H9 (cell line): ENCODE results near the gene PRRT2. TPM values are rescaled to one million over a fixed set of nuclear protein-coding genes. Genes with fewer than 3 reads are reported as not detected.

Experiments
- DNase-seq: peaks from one replicate; pipeline ENCODE4 v3.0.0-alpha.2; 2017
- H2AFZ ChIP-seq: one replicate; pipeline ENCODE4 v1.6.1; 2013; ENCODE audit warnings: mild to moderate bottlenecking, low read length, control low read depth, moderate library complexity
- H2AK5ac ChIP-seq: 2 replicates; pipeline ENCODE4 v1.6.1; 2013; ENCODE audit warnings: low read length, control low read depth, mixed read lengths; ENCODE audit not compliant: insufficient read length
- H2BK120ac ChIP-seq: one replicate; pipeline ENCODE4 v1.6.1; 2013; ENCODE audit warnings: low read depth, mild to moderate bottlenecking, low read length, control low read depth, inconsistent platforms; ENCODE audit not compliant: poor library complexity, severe bottlenecking
- H2BK12ac ChIP-seq: 2 replicates; pipeline ENCODE4 v1.6.1; 2013; ENCODE audit warnings: low read length, control low read depth, mixed read lengths, low read depth; ENCODE audit not compliant: insufficient read length
- H2BK15ac ChIP-seq: 2 replicates; pipeline ENCODE4 v1.6.1; 2013; ENCODE audit warnings: low read depth, low read length, control low read depth
- H2BK20ac ChIP-seq: one replicate; pipeline ENCODE4 v1.6.1; 2013; ENCODE audit warnings: low read depth, mild to moderate bottlenecking, low read length, control low read depth, inconsistent platforms; ENCODE audit not compliant: poor library complexity, severe bottlenecking
- H2BK5ac ChIP-seq: 2 replicates; pipeline ENCODE4 v1.6.1; 2013; ENCODE audit warnings: low read length, control low read depth, mixed read lengths; ENCODE audit not compliant: insufficient read length
- H3K14ac ChIP-seq: 2 replicates; pipeline ENCODE4 v1.6.1; 2013; ENCODE audit warnings: low read length, control low read depth; ENCODE audit not compliant: insufficient read depth
- H3K18ac ChIP-seq: 2 replicates; pipeline ENCODE4 v1.6.1; 2013; ENCODE audit warnings: low read depth, mild to moderate bottlenecking, mixed read lengths, low read length, control low read depth; ENCODE audit not compliant: insufficient read length
- H3K23ac ChIP-seq: 2 replicates; pipeline ENCODE4 v1.6.1; 2013; ENCODE audit warnings: low read length, control low read depth, mixed read lengths, low read depth; ENCODE audit not compliant: insufficient read length
- H3K23me2 ChIP-seq: 2 replicates; pipeline ENCODE4 v1.6.1; 2013; ENCODE audit warnings: low read depth, mild to moderate bottlenecking, mixed read lengths, low read length, control low read depth; ENCODE audit not compliant: insufficient read length, poor library complexity, severe bottlenecking
- H3K27ac ChIP-seq: 2 replicates; pipeline ENCODE4 v1.5.1; 2013; ENCODE audit warnings: low read length, control low read depth, mixed read lengths, low read depth; ENCODE audit not compliant: insufficient read length
- H3K27me3 ChIP-seq: 2 replicates; pipeline ENCODE4 v1.6.1; 2013; ENCODE audit warnings: low read length, control low read depth, inconsistent platforms; ENCODE audit not compliant: insufficient read depth
- H3K4ac ChIP-seq: 2 replicates; pipeline ENCODE4 v1.6.1; 2013; ENCODE audit warnings: low read depth, mild to moderate bottlenecking, control low read depth, inconsistent platforms, low read length, moderate library complexity
- H3K4me1 ChIP-seq: 2 replicates; pipeline ENCODE4 v1.6.1; 2013; ENCODE audit warnings: low read length, control low read depth, inconsistent platforms; ENCODE audit not compliant: insufficient read depth
- H3K4me2 ChIP-seq: 2 replicates; pipeline ENCODE4 v1.6.1; 2013; ENCODE audit warnings: low read length, control low read depth, mixed read lengths; ENCODE audit not compliant: insufficient read length, insufficient read depth
- H3K56ac ChIP-seq: 2 replicates; pipeline ENCODE4 v1.6.1; 2013; ENCODE audit warnings: low read depth, mild to moderate bottlenecking, mixed read lengths, low read length, control low read depth; ENCODE audit not compliant: insufficient read length
- H3K79me1 ChIP-seq: 2 replicates; pipeline ENCODE4 v1.6.1; 2013; ENCODE audit warnings: low read depth, mild to moderate bottlenecking, moderate library complexity, low read length, control low read depth, inconsistent platforms; ENCODE audit not compliant: insufficient read depth, poor library complexity, severe bottlenecking
- H3K79me2 ChIP-seq: 2 replicates; pipeline ENCODE4 v1.6.1; 2013; ENCODE audit warnings: low read length, control low read depth, inconsistent platforms; ENCODE audit not compliant: insufficient read depth
- H3K9ac ChIP-seq: 2 replicates; pipeline ENCODE4 v1.6.1; 2013; ENCODE audit warnings: low read length, control low read depth, mixed read lengths; ENCODE audit not compliant: insufficient read length; ENCODE audit errors: extremely low read depth
- H3K9me3 ChIP-seq: one replicate; pipeline ENCODE4 v1.6.1; 2013; ENCODE audit warnings: low read depth, low read length, inconsistent platforms; ENCODE audit not compliant: control insufficient read depth
- H3T11ph ChIP-seq: one replicate; pipeline ENCODE4 v1.6.1; 2013; ENCODE audit warnings: mild to moderate bottlenecking, low read length, control low read depth, inconsistent platforms
- H4K20me1 ChIP-seq: one replicate; pipeline ENCODE4 v1.6.1; 2013; ENCODE audit not compliant: control insufficient read depth, insufficient read length, insufficient read depth
- H4K5ac ChIP-seq: 2 replicates; pipeline ENCODE4 v1.6.1; 2013; ENCODE audit warnings: low read depth, mild to moderate bottlenecking, mixed read lengths, low read length, control low read depth; ENCODE audit not compliant: insufficient read length
- H4K8ac ChIP-seq: replicated peaks from 2 replicates; pipeline ENCODE4 v1.6.1; 2013; ENCODE audit warnings: low read length, control low read depth, mixed read lengths, low read depth; ENCODE audit not compliant: insufficient read length
- H4K91ac ChIP-seq: 2 replicates; pipeline ENCODE4 v1.6.1; 2013; ENCODE audit warnings: low read depth, mild to moderate bottlenecking, moderate library complexity, mixed read lengths, low read length, control low read depth; ENCODE audit not compliant: insufficient read length
- H3K27ac Mint-ChIP-seq, 3 experiments: 2 replicates in 2 of 3; 3 replicates in 1 of 3; pipeline ENCODE4 v1.8.0; 2020 to 2021; ENCODE audit warnings: mixed read lengths in 3 of 3, mild to moderate bottlenecking in 1 of 3, moderate library complexity in 1 of 3
- H3K27me3 Mint-ChIP-seq: 2 replicates; pipeline ENCODE4 v1.8.0; 2021; ENCODE audit warnings: low read depth, mild to moderate bottlenecking, moderate library complexity, mixed read lengths
- H3K36me3 Mint-ChIP-seq, 3 experiments: 2 replicates in 2 of 3; 3 replicates in 1 of 3; pipeline ENCODE4 v1.8.0; 2020 to 2021; ENCODE audit warnings: low read depth in 3 of 3, mixed read lengths in 3 of 3; ENCODE audit not compliant: insufficient read depth in 1 of 3
- H3K4me1 Mint-ChIP-seq, 2 experiments: 2 replicates each; pipeline ENCODE4 v1.8.0; 2020; ENCODE audit warnings: mixed read lengths in 2 of 2
- H3K4me3 Mint-ChIP-seq, 2 experiments: 2 replicates in 1 of 2; 3 replicates in 1 of 2; pipeline ENCODE4 v1.8.0; 2020 to 2021; ENCODE audit warnings: mild to moderate bottlenecking in 2 of 2, mixed read lengths in 2 of 2, moderate library complexity in 1 of 2
- H3K9me3 Mint-ChIP-seq, 2 experiments: 2 replicates in 1 of 2; 3 replicates in 1 of 2; pipeline ENCODE4 v1.8.0; 2020; ENCODE audit warnings: mild to moderate bottlenecking in 2 of 2, mixed read lengths in 2 of 2, moderate library complexity in 1 of 2
- CTCF ChIP-seq: fragments of 200-600 bp; sonication (generic); conservative IDR thresholded peaks from 3 replicates; pipeline ENCODE4 v1.8.0; 2021; ENCODE audit warnings: antibody characterized with exemption, mild to moderate bottlenecking
- WGBS: extraction: QIAGEN DNeasy Blood & Tissue Kit; methylation state at CpG from one replicate; pipeline ENCODE4 v1.1.7; 2013; ENCODE audit warnings: missing lambda C conversion rate, low lambda C conversion rate, mixed read lengths; ENCODE audit not compliant: insufficient read length; ENCODE audit errors: extremely low coverage; 5-methylcytosine and 5-hydroxymethylcytosine counted together
- total RNA-seq: library from RNA; stranded (reverse); gene quantifications from 2 replicates; pipeline ENCODE4 v1.2.1, GENCODE V29; 2021

The PRRT2 gene
- total RNA-seq, 1 experiment from 2014 or later: 14.6 TPM

GRCh38 chr16:29845656-29846055, 33.7 kb downstream of the PRRT2 start:
- H2AK5ac ChIP-seq: no peak overlapping the region
- H3K56ac ChIP-seq: no peak overlapping the region
- no peaks in the 10 kb centered on the region for H3K23me2 ChIP-seq
- no peak overlapping the region for H3T11ph ChIP-seq
- H2AFZ ChIP-seq: no peak overlapping the region
- no peak overlapping the region for H3K14ac ChIP-seq
- H3K23ac ChIP-seq: no peak overlapping the region
- H3K36me3 Mint-ChIP-seq: peaks cover 0 to 5% (median 0%) of the 10 kb centered on the region in 3 experiments; a peak in 2 of 7 replicates
- H2BK12ac ChIP-seq: no peak overlapping the region
- H3K79me1 ChIP-seq: no peaks in the 10 kb centered on the region
- no peaks in the 10 kb centered on the region for H3K27me3 ChIP-seq
- no peak overlapping the region for H2BK120ac ChIP-seq
- no peak overlapping the region for H3K9ac ChIP-seq
- H3K27me3 Mint-ChIP-seq: no peaks in the 10 kb centered on the region
- H3K4me3 Mint-ChIP-seq: no peak overlapping the region
- no peak overlapping the region for H3K27ac ChIP-seq
- no peaks in the 10 kb centered on the region for H3K4me1 ChIP-seq
- H3K79me2 ChIP-seq: no peaks in the 10 kb centered on the region
- no CpG with 5 or more reads among the region's 18 CpGs for WGBS
- no peak overlapping the region for H3K4me2 ChIP-seq
- H4K5ac ChIP-seq: no peak overlapping the region
- H2BK5ac ChIP-seq: no peak overlapping the region
- no peak overlapping the region for H3K27ac Mint-ChIP-seq
- no peak overlapping the region for H2BK15ac ChIP-seq
- no peaks in the 10 kb centered on the region for H3K9me3 ChIP-seq
- H3K4ac ChIP-seq: no peak overlapping the region
- DNase-seq: no peak
- H4K91ac ChIP-seq: no peak overlapping the region
- H4K8ac ChIP-seq: no peak overlapping the region
- H3K4me1 Mint-ChIP-seq: peaks cover 7 to 10% of the 10 kb centered on the region in 2 experiments
- H3K18ac ChIP-seq: no peak overlapping the region
- H2BK20ac ChIP-seq: no peak overlapping the region
- no peaks in the 10 kb centered on the region for H4K20me1 ChIP-seq
- no peaks in the 10 kb centered on the region for H3K9me3 Mint-ChIP-seq
- no peak for TF ChIP-seq CTCF
